HL-60 (cell line): Measurements from ENCODE around the gene ENTPD2.

ENCODE experiments used
- DNase-seq, 2 experiments: peaks; one replicate each; pipeline ENCODE4 v3.0.0-alpha.2; 2010 to 2020; ENCODE audit warnings: low read depth in 1 of 2, low spot score in 1 of 2
- H3K27ac ChIP-seq: fragments of 250-450 bp; sonication (Bioruptor Pico); replicated peaks from 2 replicates; pipeline ENCODE4 v1.5.1; 2020; ENCODE audit warnings: mild to moderate bottlenecking, moderate library complexity
- H3K27me3 ChIP-seq: fragments of 250-450 bp; sonication (Bioruptor Pico); 2 replicates; pipeline ENCODE4 v1.5.1; 2021; ENCODE audit warnings: mild to moderate bottlenecking, moderate library complexity; ENCODE audit not compliant: insufficient read depth, poor library complexity, severe bottlenecking
- H3K4me3 ChIP-seq: replicated peaks from 2 replicates; pipeline ENCODE4 v1.5.1; 2011; ENCODE audit warnings: mild to moderate bottlenecking, control low read depth, low read length; ENCODE audit not compliant: insufficient read depth
- GABPA ChIP-seq: IDR thresholded peaks from 2 replicates; pipeline ENCODE4 v1.6.1; 2012; ENCODE audit warnings: low read depth
- POLR2AphosphoS5 ChIP-seq: IDR thresholded peaks from 2 replicates; pipeline ENCODE4 v1.6.1; 2012; ENCODE audit warnings: low read depth
- SPI1 ChIP-seq: IDR thresholded peaks from 2 replicates; pipeline ENCODE4 v1.6.1; 2012; ENCODE audit warnings: low read depth, mild to moderate bottlenecking, borderline replicate concordance
- TF ChIP-seq, protein P1 (sequence below): IDR thresholded peaks from one replicate; pipeline ENCODE4 v1.5.1; 2011; ENCODE audit warnings: low read length, control low read depth, inconsistent platforms; ENCODE audit not compliant: insufficient read depth
- TF ChIP-seq, protein P2 (sequence below): IDR thresholded peaks from 2 replicates; pipeline ENCODE4 v1.6.1; 2012; ENCODE audit warnings: low read depth; ENCODE audit not compliant: insufficient replicate concordance

The ENTPD2 gene

DNA sequence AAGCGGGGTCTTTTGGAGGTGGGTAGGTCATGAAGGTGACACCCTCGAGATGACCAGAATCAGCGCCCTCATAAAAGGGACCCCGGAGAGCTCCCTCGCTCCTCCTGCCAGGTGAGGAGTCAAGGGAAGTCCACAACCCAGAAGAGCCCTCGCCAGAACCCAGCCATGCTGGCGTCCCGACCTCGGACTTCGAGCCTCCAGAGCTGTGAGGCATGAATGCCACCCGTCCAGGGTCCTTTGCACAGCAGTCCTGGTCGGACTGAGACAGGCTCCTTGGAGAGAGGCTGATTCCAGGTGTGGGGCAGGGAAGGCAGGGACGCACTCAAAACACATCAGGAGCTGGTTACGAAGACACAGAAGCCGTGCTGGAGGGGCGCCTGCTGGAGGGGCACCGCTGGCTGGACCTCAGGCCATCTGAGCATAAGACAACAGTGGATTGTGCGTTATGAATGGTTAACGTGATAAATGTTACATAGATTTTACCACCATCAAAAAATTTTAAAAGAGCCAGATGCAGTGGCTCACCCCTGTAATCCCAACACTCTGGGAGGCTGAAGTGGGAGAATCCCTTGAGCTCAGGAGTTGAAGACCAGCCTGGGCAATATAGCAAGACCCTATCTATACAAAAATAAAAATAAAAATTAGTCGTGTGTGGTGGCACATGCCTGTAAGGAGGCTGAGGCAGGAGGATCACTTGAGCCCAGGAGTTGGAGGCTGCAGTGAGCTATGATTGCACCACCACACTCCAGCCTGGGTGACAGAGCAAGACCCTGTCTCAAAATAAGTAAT lies 51.8 kb downstream of the ENTPD2 start:
- no peak for DNase-seq
- no peak for TF ChIP-seq SPI1
- TF ChIP-seq POLR2AphosphoS5, result no peak
- TF ChIP-seq GABPA, result no peak
- TF ChIP-seq, protein P1, sequence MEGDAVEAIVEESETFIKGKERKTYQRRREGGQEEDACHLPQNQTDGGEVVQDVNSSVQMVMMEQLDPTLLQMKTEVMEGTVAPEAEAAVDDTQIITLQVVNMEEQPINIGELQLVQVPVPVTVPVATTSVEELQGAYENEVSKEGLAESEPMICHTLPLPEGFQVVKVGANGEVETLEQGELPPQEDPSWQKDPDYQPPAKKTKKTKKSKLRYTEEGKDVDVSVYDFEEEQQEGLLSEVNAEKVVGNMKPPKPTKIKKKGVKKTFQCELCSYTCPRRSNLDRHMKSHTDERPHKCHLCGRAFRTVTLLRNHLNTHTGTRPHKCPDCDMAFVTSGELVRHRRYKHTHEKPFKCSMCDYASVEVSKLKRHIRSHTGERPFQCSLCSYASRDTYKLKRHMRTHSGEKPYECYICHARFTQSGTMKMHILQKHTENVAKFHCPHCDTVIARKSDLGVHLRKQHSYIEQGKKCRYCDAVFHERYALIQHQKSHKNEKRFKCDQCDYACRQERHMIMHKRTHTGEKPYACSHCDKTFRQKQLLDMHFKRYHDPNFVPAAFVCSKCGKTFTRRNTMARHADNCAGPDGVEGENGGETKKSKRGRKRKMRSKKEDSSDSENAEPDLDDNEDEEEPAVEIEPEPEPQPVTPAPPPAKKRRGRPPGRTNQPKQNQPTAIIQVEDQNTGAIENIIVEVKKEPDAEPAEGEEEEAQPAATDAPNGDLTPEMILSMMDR, result no peak
- TF ChIP-seq, protein P2, sequence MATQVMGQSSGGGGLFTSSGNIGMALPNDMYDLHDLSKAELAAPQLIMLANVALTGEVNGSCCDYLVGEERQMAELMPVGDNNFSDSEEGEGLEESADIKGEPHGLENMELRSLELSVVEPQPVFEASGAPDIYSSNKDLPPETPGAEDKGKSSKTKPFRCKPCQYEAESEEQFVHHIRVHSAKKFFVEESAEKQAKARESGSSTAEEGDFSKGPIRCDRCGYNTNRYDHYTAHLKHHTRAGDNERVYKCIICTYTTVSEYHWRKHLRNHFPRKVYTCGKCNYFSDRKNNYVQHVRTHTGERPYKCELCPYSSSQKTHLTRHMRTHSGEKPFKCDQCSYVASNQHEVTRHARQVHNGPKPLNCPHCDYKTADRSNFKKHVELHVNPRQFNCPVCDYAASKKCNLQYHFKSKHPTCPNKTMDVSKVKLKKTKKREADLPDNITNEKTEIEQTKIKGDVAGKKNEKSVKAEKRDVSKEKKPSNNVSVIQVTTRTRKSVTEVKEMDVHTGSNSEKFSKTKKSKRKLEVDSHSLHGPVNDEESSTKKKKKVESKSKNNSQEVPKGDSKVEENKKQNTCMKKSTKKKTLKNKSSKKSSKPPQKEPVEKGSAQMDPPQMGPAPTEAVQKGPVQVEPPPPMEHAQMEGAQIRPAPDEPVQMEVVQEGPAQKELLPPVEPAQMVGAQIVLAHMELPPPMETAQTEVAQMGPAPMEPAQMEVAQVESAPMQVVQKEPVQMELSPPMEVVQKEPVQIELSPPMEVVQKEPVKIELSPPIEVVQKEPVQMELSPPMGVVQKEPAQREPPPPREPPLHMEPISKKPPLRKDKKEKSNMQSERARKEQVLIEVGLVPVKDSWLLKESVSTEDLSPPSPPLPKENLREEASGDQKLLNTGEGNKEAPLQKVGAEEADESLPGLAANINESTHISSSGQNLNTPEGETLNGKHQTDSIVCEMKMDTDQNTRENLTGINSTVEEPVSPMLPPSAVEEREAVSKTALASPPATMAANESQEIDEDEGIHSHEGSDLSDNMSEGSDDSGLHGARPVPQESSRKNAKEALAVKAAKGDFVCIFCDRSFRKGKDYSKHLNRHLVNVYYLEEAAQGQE, result no peak
- Histone ChIP-seq H3K27me3 (no peaks in the 10 kb centered on the region), H3K27ac (no peak overlapping the region), H3K4me3 (no peak overlapping the region)

DNA sequence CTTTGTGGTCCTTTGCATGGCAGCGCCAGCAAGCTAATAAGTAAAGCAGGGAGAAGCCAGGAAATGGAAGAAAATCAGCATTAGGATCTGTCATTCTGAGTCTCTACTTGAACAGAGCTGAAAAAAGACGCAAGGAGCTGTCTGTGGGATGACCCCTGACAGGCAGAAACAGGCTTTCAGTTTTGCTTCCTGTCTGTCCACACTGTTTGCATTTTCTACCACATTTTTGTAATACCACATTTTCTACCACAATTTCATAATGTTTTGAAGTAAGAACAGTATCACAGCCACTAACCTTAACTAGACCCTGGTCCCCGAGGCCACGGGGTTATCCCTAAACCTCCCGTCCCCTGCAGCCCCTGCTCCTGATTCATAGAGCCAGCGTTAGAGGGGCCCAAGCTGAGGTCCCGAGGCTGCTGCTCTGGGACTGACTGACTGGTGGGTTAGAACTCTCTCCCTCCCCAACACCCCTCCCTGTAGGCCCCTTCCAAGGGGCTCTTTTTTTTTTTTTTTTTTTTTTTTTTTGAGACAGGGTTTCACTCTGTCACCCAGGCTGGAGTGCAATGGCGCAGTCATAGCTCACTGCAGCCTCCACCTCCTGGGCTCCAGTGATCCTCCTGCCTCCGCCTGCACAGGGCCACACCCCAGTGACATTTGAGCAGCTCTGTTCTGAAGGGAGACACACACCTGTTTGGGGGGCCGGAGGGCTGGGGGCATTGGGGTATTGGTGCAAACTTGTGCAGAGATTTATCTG lies 53.5 kb downstream of the ENTPD2 start:
- Histone ChIP-seq H3K4me3 (no peak overlapping the region), H3K27ac (peak overlapping the region; percentile 49), H3K27me3 (no peaks in the 10 kb centered on the region)
- TF ChIP-seq POLR2AphosphoS5 (peak; percentile 75), GABPA (no peak)
- TF ChIP-seq, protein P1, result no peak
- DNase-seq, result peak; percentile 83 to 85
